HG02610 (cell line): ENCODE measurements around the gene THUMPD3.
A peak's percentile ranks its signal among the peaks of the same experiment; 100 is the strongest.

Experiments used
- ATAC-seq: cut with Tn5 transposase; IDR thresholded peaks from one replicate; pipeline ENCODE4 v1.9.1; 2021; ENCODE audit warnings: mild to moderate bottlenecking, moderate library complexity; ENCODE audit not compliant: unreplicated experiment

Gene THUMPD3

DNA sequence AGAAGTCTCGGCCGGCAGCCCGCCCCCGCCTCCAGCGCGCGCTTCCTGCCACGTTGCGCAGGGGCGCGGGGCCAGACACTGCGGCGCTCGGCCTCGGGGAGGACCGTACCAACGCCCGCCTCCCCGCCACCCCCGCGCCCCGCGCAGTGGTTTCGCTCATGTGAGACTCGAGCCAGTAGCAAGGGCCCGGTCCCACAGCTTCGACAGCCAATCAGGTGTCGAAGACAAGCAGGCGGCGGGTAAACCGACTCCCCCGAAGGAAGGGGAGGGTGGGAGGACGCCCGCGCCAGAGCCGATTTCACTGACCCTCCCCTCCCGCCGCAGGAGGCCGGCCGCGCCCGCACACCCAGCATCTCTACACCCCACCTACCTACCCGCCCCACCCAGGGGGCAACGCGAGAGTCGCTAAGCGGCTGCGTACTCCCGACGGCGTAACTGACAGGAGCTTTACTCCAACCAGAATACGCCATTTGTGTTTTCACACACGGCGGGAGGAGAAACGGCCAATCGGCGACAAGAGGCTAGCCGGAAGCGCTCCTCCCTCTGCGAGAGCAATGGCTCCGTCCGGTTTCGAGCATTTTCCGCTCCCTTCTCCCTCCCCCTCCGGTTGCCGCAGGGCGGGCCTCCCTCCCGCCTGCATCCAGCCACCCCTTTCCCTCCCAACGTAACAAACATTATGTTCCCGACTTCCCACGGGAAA is 33.9 kb downstream of the THUMPD3 start:
- ATAC-seq = peak; percentile 79

GRCh38 chr3:9397332-9397905 is 34.6 kb downstream of the THUMPD3 start, which contains the start of gene SETD5:
SETD5 (plus strand) TSS chr3:9397615; CDS start chr3:9428939, 31,324 bp downstream.
- ATAC-seq = peak; percentile 50

DNA sequence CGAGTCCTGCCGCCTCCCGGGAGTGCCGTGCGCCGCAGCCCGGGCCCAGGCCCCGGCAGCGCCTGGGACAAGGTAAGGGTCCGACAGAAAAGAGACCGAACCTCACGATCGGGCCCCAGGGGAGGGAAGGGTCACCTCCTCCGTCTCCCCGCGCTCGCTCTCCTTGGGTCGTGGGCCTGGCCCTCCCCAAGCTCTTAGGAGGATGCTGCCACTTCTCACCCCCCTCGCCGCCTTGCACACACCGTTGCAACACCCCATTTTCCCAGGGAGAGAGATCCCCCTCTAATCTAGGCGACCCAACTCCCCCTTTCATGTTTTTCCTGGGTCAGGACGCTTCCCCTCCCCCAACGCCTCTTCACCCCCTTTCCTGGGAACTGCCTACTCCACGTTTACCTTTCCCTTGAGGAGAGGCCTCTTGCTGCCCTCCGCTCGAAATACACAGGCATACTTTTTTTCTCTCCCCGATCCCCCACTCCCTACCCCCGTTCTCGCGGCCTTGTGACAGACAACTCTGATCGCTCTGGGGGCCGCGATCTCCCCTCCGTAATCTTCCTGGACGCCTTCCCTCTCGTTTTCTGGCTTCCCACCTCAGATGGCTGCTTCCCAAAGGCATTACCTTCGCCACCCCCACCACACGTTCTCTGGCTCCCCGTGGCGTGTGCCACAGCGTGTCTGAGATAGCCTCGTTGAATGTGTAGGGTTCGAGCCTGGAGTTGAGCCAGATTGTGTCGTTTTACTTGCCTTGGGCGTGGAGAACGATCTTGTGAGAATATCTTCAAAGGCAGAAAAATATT is 35.2 kb downstream of the THUMPD3 start:
- ATAC-seq = no peak

DNA sequence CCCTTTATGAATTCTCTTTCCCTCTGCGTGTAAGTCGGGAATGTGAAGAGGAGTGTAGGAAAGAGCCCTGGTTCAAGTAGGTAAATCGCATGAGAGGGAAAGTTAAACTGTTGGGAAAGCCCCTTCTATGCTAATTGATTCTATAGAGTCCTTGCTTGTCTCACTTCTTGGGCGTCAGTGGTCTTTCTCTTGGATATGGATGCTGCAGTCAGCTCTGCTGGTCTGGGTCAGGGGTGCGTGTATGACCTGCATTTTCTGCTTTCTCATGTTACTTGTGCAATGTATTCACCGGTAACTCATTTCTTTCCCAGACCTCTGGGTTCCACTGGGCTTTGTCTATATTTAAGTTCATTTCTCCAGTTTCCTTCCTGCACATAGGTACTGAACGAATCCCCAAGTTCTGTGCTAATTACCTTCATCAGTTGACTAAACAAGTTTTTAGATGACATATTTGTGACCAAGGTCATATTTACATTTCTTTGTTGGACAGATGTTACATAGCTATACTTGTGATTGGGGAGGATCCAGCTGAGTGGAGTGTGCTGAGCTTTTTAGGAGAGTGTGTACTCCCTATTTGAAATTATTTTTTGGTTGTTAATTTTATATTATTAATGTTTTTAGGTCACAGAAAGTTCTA is 36.0 kb downstream of the THUMPD3 start:
- ATAC-seq = no peak

- ATAC-seq = no peak
Observed at GRCh38 chr3:9399337-9399703, 36.5 kb downstream of the THUMPD3 start.

GRCh38 chr3:9399746-9400145 is 36.9 kb downstream of the THUMPD3 start:
- no peak for ATAC-seq

- ATAC-seq = no peak
Observed at GRCh38 chr3:9400616-9401015, 37.8 kb downstream of the THUMPD3 start.

DNA sequence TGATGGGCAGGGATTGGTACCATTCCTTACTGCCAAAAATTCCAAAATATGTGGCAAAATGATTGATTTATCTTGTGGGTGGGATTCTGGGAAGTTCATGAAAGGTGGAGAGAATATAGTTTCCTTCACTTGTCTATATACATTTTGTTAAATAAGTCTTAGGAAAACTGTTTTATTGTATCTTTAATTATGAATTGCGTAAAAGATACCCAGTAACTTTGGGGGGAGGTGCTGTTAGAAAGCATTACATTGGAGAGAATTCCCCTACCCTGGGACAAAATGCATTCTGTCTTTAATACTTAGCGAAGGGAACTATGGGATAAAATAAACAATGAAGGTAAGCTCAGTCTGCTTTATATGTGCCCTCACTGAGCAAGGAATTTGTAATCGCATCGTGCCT is 39.1 kb downstream of the THUMPD3 start:
- ATAC-seq = no peak

GRCh38 chr3:9402410-9403228 is 39.8 kb downstream of the THUMPD3 start:
- ATAC-seq = no peak

- ATAC-seq = no peak
Observed at GRCh38 chr3:9403463-9403862, 40.6 kb downstream of the THUMPD3 start.

DNA sequence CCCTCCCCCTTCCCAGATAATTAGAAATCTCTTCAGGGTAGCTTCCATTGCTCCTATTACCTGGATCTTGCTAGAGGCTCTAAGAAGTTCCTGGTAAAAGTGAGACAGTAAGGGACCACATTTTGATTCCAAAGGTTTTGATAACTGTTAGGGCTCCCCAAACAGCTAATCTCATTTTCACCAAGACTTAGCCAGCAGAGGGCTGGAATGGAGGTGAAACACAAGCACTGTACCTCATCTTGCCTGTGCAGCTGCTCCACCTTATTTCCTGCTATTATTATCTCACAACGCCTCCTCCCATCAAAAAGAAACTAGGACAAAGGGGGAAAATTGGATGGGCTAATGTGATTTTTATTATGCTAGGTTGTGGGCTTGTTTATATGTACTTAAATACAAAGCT is 41.8 kb downstream of the THUMPD3 start:
- no peak for ATAC-seq

DNA sequence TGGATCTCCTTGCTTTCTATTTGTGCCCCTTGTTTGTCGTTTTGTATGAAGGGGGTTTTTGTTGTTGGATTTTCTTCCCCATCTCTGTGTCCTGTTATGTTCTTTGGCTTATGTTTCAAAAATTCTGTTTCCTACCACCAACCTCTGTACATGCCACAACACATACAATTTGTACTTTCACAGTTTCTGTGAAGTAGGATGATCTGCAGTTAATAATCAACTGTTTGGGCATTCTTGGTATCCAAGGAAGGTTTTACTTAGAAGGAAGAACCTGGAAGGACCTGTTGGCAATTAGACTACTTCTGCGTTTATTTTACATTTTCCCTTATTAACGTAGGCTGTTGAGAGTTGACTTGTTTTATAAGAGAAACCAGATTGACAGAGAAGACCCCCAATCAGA is 42.9 kb downstream of the THUMPD3 start:
- ATAC-seq = no peak

DNA sequence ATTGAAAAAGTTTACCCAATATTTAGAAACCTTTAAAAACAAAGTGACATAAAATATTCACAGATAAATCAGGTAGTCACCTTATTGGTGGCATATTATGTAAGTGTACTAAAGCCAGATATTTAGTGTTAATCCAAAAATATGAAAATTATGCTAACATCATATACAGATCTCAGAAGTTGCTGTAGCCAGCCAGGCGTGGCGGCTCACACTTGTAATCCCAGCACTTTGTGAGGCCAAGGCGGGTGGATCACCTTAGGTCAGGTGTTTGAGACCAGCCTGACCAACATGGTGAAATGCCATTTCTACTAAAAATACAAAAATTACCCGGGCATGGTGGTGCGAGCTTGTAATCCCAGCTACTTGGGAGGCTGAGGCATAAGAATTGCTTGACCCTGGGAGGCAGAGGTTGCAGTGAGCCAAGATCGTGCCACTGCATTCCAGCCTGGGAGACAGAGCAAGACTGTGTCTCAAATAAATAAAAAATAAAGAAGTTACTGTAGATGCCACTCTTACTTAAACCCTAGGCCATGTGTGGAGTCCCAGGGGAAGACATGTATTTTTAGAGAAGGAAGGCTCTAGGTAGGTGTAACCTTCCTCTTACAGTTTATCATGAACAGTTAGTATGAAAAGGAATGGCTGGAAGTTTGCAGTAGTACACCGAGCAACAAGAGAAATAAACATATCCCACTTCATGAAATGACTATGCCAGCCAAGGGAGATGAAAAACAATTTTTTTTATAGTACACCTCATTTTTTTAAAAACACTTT is 44.2 kb downstream of the THUMPD3 start:
- ATAC-seq = no peak

GRCh38 chr3:9408061-9408460 is 45.2 kb downstream of the THUMPD3 start:
- no peak for ATAC-seq

GRCh38 chr3:9408546-9408945 is 45.7 kb downstream of the THUMPD3 start:
- no peak for ATAC-seq

GRCh38 chr3:9409981-9410854 is 47.4 kb downstream of the THUMPD3 start:
- ATAC-seq = no peak

DNA sequence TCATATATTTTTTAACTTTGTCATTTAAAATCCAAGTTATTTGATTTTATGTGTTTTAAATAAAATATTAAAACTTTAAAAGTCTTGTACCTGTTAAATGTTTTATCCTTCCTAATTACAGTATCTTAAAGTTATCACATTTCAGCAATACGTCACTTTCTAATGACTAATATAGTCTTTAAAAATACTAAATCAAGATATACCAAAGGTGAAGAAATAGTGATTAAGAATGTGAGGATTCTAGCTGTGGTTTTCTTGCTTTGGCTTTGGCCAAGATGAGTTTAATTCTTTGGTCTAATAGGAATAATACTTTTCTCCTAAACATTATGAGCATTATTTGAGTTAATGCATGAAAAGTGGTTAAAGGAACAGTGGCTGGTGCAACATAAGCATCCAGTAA is 48.4 kb downstream of the THUMPD3 start:
- no peak for ATAC-seq

GRCh38 chr3:9412293-9412692 is 49.4 kb downstream of the THUMPD3 start:
- no peak for ATAC-seq

GRCh38 chr3:9414826-9415225 is 52.0 kb downstream of the THUMPD3 start:
- no peak for ATAC-seq
